Activated T-helper 17 cell treated with anti-CD3 and anti-CD28 coated beads, Interleukin-2, amount 50 U/mL, for 72 hours (primary cell): Measurements from ENCODE around the gene ASIC4. TPM values are rescaled to one million over a fixed set of nuclear protein-coding genes. Genes with fewer than 3 reads are reported as not detected.

Experiments used
- ATAC-seq: fragments of 150-1000 bp; cut with Tn5 transposase; replicated peaks from 2 replicates; pipeline ENCODE4 v1.10.0; 2021; ENCODE audit warnings: mild to moderate bottlenecking, moderate library complexity
- H3K27ac Mint-ChIP-seq: one replicate; pipeline ENCODE4 v1.8.0; 2022; ENCODE audit warnings: mixed read lengths
- H3K27me3 Mint-ChIP-seq: one replicate; pipeline ENCODE4 v1.8.0; 2022; ENCODE audit warnings: mixed read lengths
- H3K36me3 Mint-ChIP-seq: one replicate; pipeline ENCODE4 v1.8.0; 2022; ENCODE audit warnings: low read depth, mild to moderate bottlenecking, mixed read lengths
- H3K4me1 Mint-ChIP-seq: one replicate; pipeline ENCODE4 v1.8.0; 2022; ENCODE audit warnings: mixed read lengths
- H3K4me3 Mint-ChIP-seq: one replicate; pipeline ENCODE4 v1.8.0; 2022; ENCODE audit warnings: mild to moderate bottlenecking, mixed read lengths
- H3K9me3 Mint-ChIP-seq: one replicate; pipeline ENCODE4 v1.8.0; 2022; ENCODE audit warnings: mixed read lengths
- total RNA-seq, 2 donors: library from RNA; stranded (reverse); gene quantifications; one replicate each; pipeline ENCODE4 v1.2.3, GENCODE V29; 2022

Gene ASIC4
- total RNA-seq, 2 donors from 2014 or later = 0.56 TPM; not detected in 1

DNA sequence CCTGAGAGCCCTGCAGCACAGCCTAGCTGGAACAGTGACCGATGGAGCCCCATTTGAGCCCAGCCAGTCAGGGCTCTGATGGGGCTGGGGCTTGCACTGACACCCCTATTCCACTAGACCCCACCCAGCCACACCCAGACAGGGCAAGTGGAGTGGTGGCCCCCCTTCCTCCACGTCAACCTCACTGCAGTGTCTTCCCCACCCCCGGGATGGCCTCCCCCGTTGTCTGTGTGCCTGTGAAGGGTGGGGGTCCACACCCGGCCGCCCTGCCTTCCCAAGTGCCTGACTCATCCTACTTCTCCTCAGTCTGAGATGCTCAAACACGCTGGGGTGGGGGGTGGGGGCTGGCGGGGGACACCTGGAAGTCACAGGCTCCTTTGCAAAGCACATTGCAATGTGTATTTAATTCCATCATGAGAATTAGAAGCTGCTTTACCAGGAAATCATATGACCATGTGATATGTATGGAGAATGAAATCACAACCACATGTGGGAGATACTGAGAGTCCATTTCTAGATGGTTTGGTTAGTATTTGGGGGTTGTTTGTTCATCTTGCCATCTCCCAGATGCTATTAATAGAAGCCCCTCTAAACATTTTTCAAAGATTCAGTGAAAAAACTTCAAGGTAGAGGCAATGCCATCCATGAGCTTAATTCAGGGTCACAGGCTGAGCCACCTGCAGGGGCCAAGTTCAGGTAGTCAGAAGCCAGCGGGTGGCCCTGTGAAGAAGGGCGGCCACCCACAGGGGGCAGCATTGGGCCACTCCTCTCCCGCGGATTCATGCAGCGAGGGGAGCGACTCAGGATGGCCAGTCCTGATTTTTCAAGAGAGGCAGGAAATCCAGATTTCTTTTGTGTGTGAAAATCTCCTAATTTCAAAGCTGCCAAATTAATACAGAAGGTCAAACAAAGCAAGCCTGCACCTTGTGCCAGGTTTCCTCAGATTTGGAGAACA is 38.3 kb upstream of the ASIC4 start:
- no peaks in the 10 kb centered on the region for H3K36me3 Mint-ChIP-seq

DNA sequence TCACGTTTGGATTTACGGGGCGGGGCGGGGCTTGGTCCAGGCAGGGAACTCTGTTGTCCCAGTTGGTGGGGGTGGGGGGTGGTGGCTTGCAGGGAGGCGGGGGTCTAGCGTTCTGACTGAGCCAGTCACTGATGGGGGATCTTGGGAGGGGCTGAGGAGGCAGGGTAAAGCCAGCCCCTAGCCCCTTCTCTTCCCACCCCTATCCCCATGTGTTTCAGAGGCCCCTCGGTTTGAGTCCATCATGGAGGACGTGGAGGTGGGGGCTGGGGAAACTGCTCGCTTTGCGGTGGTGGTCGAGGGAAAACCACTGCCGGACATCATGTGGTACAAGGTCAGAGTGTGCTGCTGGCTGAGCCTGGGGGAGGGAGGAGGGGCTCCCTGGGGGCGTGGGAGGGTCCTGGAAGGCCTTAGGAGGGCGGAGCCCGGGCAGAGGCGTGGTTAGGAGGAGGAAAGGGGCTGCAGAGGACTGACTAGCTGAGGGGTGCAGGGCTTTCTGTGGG is 37.6 kb upstream of the ASIC4 start:
- no peaks in the 10 kb centered on the region for H3K9me3 Mint-ChIP-seq
- H3K4me3 Mint-ChIP-seq = no peak overlapping the region
- peaks cover 4% of the 10 kb centered on the region for H3K27me3 Mint-ChIP-seq
- H3K36me3 Mint-ChIP-seq = no peaks in the 10 kb centered on the region
- H3K4me1 Mint-ChIP-seq = peaks cover 4% of the 10 kb centered on the region
- no peak for ATAC-seq
- H3K27ac Mint-ChIP-seq = no peak overlapping the region

More for the DNA sequence above, 38.3 kb upstream of the ASIC4 start:
- no peak overlapping the region for H3K27ac Mint-ChIP-seq
- H3K4me1 Mint-ChIP-seq = peaks cover 4% of the 10 kb centered on the region
- peaks cover 4% of the 10 kb centered on the region for H3K27me3 Mint-ChIP-seq
- ATAC-seq = peak; percentile 75
- H3K9me3 Mint-ChIP-seq = no peaks in the 10 kb centered on the region
- no peak overlapping the region for H3K4me3 Mint-ChIP-seq

DNA sequence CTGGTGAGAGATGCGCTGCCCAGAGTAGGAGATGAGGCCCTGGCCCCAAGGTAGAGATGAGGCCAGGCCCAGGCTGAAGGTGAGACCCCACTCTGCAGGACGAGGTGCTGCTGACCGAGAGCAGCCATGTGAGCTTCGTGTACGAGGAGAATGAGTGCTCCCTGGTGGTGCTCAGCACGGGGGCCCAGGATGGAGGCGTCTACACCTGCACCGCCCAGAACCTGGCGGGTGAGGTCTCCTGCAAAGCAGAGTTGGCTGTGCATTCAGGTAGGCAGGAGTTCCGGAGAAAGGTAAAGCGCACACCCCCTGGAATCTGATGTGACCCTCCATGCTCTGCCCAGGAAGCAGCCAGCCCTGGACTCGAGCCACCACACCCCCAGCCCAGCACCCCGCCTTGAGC is 37.1 kb upstream of the ASIC4 start:
- no peaks in the 10 kb centered on the region for H3K9me3 Mint-ChIP-seq
- no peak for ATAC-seq
- H3K27ac Mint-ChIP-seq = no peak overlapping the region
- H3K4me3 Mint-ChIP-seq = no peak overlapping the region
- no peaks in the 10 kb centered on the region for H3K36me3 Mint-ChIP-seq
- H3K27me3 Mint-ChIP-seq = peaks cover 4% of the 10 kb centered on the region
- H3K4me1 Mint-ChIP-seq = peaks cover 4% of the 10 kb centered on the region

DNA sequence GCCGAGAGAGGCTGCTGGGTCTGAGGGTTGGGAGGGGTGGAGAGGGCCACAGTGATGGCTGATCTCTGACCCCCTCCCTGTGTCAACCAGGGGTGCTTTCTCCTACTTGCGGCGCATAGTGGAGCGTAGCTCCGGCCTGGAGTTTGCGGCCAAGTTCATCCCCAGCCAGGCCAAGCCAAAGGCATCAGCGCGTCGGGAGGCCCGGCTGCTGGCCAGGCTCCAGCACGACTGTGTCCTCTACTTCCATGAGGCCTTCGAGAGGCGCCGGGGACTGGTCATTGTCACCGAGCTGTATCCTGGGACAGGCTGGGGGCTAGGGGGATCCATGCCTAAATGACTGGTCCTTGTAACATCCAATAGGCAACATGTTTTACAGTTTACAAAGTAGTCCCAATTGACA is 36.5 kb upstream of the ASIC4 start:
- Mint-ChIP-seq H3K9me3 (no peaks in the 10 kb centered on the region), H3K4me1 (peaks cover 4% of the 10 kb centered on the region), H3K36me3 (no peaks in the 10 kb centered on the region), H3K27ac (no peak overlapping the region), H3K27me3 (peaks cover 7% of the 10 kb centered on the region), H3K4me3 (no peak overlapping the region)
- ATAC-seq = no peak

DNA sequence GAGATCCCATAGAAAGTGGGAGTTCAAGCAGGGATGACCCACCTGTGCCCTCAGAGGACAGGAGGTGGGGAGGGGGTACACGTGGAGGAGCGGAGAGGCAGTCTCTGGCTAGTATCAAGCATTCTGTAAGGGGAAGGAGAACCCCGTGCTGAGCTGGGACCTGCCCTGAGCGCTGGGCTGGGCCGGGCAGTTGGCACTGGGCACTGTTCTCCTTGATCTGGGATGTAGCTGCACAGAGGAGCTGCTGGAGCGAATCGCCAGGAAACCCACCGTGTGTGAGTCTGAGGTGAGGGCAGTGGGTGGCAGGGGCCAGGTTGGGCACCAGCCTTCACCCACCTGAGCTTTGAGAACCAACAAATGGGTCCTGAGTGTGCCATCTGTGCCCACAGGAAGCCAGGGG is 35.4 kb upstream of the ASIC4 start:
- H3K4me3 Mint-ChIP-seq = no peak overlapping the region
- peaks cover 4% of the 10 kb centered on the region for H3K4me1 Mint-ChIP-seq
- ATAC-seq = no peak
- no peaks in the 10 kb centered on the region for H3K9me3 Mint-ChIP-seq
- H3K36me3 Mint-ChIP-seq = no peaks in the 10 kb centered on the region
- H3K27ac Mint-ChIP-seq = no peak overlapping the region
- peaks cover 9% of the 10 kb centered on the region for H3K27me3 Mint-ChIP-seq

DNA sequence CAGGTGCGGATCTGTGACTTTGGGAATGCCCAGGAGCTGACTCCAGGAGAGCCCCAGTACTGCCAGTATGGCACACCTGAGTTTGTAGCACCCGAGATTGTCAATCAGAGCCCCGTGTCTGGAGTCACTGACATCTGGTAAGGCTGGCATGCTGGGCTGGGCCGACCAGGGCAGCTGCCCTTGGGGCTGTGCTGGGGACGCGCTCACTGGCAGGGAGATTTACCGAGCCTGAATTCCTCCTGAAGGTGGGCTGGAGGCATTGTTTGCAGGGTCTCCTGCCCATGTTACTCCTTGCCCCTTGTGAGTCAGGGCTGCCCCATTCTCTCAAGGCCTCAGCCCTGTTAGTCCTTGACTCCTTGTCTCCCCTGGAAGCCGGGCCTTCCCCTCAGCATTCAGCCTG is 34.3 kb upstream of the ASIC4 start:
- Mint-ChIP-seq H3K36me3 (no peaks in the 10 kb centered on the region), H3K27me3 (peaks cover 9% of the 10 kb centered on the region), H3K4me1 (peaks cover 4% of the 10 kb centered on the region), H3K9me3 (no peaks in the 10 kb centered on the region), H3K4me3 (no peak overlapping the region), H3K27ac (no peak overlapping the region)
- ATAC-seq = no peak

DNA sequence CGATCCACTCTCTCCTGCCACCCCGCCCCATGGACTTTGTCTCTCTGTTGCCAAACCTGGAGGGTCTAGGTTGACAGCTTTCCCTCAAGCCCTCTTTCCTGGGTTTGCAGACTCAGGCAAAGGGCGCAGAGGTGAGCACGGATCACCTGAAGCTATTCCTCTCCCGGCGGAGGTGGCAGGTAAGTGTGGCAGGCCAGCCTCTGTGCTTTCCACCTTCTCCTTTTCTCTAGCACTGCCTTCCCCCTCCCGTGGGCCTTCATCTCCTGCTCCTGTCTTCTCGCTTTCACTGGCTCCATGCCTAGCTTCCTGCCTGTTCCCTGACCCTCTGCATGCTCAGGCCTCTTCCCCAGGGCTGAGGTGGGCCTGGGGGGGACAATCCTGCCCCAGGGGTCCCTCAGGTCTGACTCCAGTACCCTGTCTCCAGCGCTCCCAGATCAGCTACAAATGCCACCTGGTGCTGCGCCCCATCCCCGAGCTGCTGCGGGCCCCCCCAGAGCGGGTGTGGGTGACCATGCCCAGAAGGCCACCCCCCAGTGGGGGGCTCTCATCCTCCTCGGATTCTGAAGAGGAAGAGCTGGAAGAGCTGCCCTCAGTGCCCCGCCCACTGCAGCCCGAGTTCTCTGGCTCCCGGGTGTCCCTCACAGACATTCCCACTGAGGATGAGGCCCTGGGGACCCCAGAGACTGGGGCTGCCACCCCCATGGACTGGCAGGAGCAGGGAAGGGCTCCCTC is 31.4 kb upstream of the ASIC4 start:
- Mint-ChIP-seq H3K4me1 (no peaks in the 10 kb centered on the region), H3K27ac (no peak overlapping the region), H3K9me3 (no peaks in the 10 kb centered on the region), H3K4me3 (no peak overlapping the region), H3K27me3 (peaks cover 22% of the 10 kb centered on the region), H3K36me3 (no peaks in the 10 kb centered on the region)
- no peak for ATAC-seq

DNA sequence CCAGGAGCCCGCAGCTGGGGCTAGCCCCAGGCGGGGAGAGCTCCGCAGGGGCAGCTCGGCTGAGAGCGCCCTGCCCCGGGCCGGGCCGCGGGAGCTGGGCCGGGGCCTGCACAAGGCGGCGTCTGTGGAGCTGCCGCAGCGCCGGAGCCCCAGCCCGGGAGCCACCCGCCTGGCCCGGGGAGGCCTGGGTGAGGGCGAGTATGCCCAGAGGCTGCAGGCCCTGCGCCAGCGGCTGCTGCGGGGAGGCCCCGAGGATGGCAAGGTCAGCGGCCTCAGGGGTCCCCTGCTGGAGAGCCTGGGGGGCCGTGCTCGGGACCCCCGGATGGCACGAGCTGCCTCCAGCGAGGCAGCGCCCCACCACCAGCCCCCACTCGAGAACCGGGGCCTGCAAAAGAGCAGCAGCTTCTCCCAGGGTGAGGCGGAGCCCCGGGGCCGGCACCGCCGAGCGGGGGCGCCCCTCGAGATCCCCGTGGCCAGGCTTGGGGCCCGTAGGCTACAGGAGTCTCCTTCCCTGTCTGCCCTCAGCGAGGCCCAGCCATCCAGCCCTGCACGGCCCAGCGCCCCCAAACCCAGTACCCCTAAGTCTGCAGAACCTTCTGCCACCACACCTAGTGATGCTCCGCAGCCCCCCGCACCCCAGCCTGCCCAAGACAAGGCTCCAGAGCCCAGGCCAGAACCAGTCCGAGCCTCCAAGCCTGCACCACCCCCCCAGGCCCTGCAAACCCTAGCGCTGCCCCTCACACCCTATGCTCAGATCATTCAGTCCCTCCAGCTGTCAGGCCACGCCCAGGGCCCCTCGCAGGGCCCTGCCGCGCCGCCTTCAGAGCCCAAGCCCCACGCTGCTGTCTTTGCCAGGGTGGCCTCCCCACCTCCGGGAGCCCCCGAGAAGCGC is 30.6 kb upstream of the ASIC4 start:
- Mint-ChIP-seq H3K27me3 (peaks cover 22% of the 10 kb centered on the region), H3K9me3 (no peaks in the 10 kb centered on the region), H3K36me3 (no peaks in the 10 kb centered on the region), H3K4me3 (peak overlapping the region; percentile 48), H3K4me1 (no peaks in the 10 kb centered on the region), H3K27ac (no peak overlapping the region)
- ATAC-seq = peak; percentile 28

DNA sequence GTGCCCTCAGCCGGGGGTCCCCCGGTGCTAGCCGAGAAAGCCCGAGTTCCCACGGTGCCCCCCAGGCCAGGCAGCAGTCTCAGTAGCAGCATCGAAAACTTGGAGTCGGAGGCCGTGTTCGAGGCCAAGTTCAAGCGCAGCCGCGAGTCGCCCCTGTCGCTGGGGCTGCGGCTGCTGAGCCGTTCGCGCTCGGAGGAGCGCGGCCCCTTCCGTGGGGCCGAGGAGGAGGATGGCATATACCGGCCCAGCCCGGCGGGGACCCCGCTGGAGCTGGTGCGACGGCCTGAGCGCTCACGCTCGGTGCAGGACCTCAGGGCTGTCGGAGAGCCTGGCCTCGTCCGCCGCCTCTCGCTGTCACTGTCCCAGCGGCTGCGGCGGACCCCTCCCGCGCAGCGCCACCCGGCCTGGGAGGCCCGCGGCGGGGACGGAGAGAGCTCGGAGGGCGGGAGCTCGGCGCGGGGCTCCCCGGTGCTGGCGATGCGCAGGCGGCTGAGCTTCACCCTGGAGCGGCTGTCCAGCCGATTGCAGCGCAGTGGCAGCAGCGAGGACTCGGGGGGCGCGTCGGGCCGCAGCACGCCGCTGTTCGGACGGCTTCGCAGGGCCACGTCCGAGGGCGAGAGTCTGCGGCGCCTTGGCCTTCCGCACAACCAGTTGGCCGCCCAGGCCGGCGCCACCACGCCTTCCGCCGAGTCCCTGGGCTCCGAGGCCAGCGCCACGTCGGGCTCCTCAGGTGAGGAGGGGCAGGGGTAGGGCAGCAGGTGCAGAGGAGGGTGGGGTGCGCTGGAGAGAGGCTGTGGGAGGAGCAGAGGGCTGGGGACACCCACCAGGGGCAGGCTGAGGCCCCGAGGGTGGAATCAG is 29.7 kb upstream of the ASIC4 start:
- Mint-ChIP-seq H3K27me3 (peaks cover 22% of the 10 kb centered on the region), H3K27ac (no peak overlapping the region), H3K36me3 (no peaks in the 10 kb centered on the region), H3K4me1 (no peaks in the 10 kb centered on the region), H3K9me3 (no peaks in the 10 kb centered on the region), H3K4me3 (peak overlapping the region; percentile 48)
- peak; percentile 20 for ATAC-seq

DNA sequence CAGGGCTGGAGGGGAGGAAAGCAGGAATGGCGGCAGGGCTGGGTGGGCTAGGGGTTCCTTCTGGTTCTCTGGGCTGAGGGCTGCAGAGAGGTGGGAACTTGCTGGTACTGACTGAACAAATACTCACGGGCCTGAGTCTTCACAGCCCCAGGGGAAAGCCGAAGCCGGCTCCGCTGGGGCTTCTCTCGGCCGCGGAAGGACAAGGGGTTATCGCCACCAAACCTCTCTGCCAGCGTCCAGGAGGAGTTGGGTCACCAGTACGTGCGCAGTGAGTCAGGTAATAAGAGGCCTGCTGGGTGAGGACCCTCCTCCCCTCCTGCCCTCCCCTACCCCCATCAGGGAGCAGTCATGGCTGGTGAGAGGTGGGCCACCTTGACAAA is 29.1 kb upstream of the ASIC4 start:
- no peaks in the 10 kb centered on the region for H3K36me3 Mint-ChIP-seq
- no peaks in the 10 kb centered on the region for H3K4me1 Mint-ChIP-seq
- peak overlapping the region; percentile 29 for H3K4me3 Mint-ChIP-seq
- no peak overlapping the region for H3K27ac Mint-ChIP-seq
- no peak for ATAC-seq
- H3K27me3 Mint-ChIP-seq = peaks cover 22% of the 10 kb centered on the region
- no peaks in the 10 kb centered on the region for H3K9me3 Mint-ChIP-seq

DNA sequence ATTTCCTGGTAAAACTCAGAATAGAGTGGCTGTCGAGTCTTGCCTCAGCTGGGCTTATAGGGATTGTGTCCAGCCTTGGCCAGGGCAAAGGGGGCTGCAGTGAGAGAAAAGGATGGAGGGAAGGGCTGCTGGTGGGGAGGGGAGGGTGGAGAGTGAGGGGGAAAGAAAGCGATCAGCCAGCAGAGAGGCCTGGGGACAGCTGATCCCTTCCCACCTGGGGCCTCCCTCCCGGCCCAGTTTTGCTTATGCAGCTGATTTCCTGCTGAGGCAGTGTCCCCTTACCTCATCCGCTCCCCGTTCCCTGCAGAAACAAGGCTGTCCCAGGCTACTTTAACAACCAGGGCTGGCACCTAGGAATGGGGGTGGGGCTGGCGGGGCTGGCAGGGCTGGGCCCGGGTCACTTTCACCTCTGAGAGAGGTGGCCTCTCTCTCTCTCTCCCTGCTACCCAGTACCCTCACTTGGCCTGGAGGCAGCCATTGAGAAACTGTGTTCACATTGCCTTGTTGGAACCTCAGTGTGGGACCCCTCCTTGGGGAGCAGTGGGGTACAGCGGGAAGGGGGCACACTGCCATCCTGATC is 27.8 kb upstream of the ASIC4 start:
- no peaks in the 10 kb centered on the region for H3K36me3 Mint-ChIP-seq
- no peak for ATAC-seq
- H3K9me3 Mint-ChIP-seq = no peaks in the 10 kb centered on the region
- H3K27me3 Mint-ChIP-seq = peaks cover 22% of the 10 kb centered on the region
- H3K4me3 Mint-ChIP-seq = no peak overlapping the region
- no peak overlapping the region for H3K27ac Mint-ChIP-seq
- no peaks in the 10 kb centered on the region for H3K4me1 Mint-ChIP-seq

DNA sequence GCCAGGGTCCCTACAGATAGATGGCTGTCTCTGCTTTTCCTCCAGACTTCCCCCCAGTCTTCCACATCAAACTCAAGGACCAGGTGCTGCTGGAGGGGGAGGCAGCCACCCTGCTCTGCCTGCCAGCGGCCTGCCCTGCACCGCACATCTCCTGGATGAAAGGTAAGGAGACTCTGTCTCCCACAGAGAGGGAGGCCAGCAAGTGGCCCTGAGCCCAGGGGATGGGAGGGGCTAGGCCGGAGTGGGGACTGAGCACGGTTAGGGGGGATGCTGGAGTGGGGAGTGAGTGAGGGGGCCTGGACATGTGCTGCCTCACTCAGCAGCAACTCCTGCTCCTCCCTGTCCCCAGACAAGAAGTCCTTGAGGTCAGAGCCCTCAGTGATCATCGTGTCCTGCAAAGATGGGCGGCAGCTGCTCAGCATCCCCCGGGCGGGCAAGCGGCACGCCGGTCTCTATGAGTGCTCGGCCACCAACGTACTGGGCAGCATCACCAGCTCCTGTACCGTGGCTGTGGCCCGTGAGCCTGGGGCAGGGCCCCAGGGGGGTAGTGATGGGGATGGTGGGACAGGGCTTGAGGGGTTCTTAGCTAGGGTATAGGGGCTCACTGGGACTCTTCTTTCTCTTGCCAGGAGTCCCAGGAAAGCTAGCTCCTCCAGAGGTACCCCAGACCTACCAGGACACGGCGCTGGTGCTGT is 26.0 kb upstream of the ASIC4 start:
- no peak for ATAC-seq
- Mint-ChIP-seq H3K27me3 (peaks cover 28% of the 10 kb centered on the region), H3K4me1 (no peaks in the 10 kb centered on the region), H3K27ac (no peak overlapping the region), H3K36me3 (no peaks in the 10 kb centered on the region), H3K4me3 (no peak overlapping the region), H3K9me3 (no peaks in the 10 kb centered on the region)

DNA sequence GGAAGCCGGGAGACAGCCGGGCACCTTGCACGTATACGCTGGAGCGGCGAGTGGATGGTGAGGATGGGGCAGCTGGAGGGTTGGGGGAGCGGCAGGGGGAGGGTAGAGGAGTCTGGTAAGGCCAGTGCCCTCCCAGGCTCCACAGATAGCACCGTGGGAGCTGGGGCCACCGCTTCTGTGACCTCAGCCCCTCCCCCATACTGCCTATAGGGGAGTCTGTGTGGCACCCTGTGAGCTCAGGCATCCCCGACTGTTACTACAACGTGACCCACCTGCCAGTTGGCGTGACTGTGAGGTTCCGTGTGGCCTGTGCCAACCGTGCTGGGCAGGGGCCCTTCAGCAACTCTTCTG is 25.5 kb upstream of the ASIC4 start:
- Mint-ChIP-seq H3K9me3 (no peaks in the 10 kb centered on the region), H3K27me3 (peaks cover 30% of the 10 kb centered on the region), H3K4me1 (no peaks in the 10 kb centered on the region), H3K27ac (no peak overlapping the region), H3K4me3 (no peak overlapping the region), H3K36me3 (no peaks in the 10 kb centered on the region)
- ATAC-seq = no peak
